ENCODE data around the gene SRMS.

Gene SRMS

DNA sequence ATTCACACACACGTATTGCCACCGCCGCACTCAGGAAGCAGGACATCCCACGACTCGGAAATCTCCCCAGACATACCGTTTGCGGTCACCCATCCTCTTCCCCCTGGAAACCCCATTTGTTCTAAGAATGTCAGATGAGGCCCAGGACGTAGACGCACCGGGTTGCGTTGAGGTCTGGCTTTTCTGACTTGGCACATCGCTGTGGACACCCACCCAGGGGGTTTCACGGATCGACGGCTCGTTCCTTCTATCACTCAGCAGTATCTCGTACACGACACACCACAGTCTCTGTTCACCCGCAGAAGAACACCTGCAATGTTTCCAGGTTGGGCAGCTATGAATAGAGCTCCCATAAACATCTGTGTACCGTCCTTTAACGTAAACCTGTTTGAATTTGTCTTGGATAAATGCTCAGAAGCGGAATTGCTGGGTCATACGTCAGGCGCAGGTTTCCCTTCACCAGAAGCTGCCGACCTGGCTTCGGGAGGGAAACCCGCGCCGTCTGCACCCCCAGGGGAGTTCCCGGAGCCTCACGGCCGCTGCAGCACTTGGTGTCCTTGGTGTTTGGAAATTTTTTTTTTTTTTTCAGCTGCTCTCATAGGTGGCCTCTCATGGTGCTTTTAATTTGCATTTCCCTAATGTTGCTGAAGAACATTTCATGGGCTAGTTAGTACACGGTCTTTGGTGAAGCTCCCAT is 39.3 kb downstream of the SRMS start:
- Histone ChIP-seq H3K27ac (ENCODE audit: low read depth, low read length) (no peak overlapping the region), H3K9me3 (ENCODE audit: insufficient read depth, low read depth, low read length) (no peaks in the 10 kb centered on the region), H3K36me3 (ENCODE audit: insufficient read depth, low read length) (no peaks in the 10 kb centered on the region), H3K4me1 (ENCODE audit: insufficient read depth, low read length) (no peaks in the 10 kb centered on the region), H3K9ac (ENCODE audit: low read depth, low read length) (no peak overlapping the region), H3K4me3 (ENCODE audit: low read length) (no peak overlapping the region), H3K27me3 (ENCODE audit: insufficient read depth, low read length) (peaks cover 4% of the 10 kb centered on the region; the same call in 1 of the 2 replicates)
- 94% methylated on average over 32 of the region's 33 CpGs for WGBS

- H3K9ac ChIP-seq (ENCODE audit: low read depth, low read length) = no peak overlapping the region
- no peaks in the 10 kb centered on the region for H3K9me3 ChIP-seq (ENCODE audit: insufficient read depth, low read depth, low read length)
- no peak overlapping the region for H3K4me3 ChIP-seq (ENCODE audit: low read length)
- 91% methylated on average over 30 of the region's 30 CpGs for WGBS
- no peaks in the 10 kb centered on the region for H3K36me3 ChIP-seq (ENCODE audit: insufficient read depth, low read length)
- H3K27me3 ChIP-seq (ENCODE audit: insufficient read depth, low read length) = peaks cover 4% of the 10 kb centered on the region; the same call in 1 of the 2 replicates
- no peak overlapping the region for H3K27ac ChIP-seq (ENCODE audit: low read depth, low read length)
- no peaks in the 10 kb centered on the region; the same call in 1 of the 2 replicates for H3K4me1 ChIP-seq (ENCODE audit: insufficient read depth, low read length)
Measured at GRCh38 chr20:63507083-63507743, 40.3 kb downstream of the SRMS start.

DNA sequence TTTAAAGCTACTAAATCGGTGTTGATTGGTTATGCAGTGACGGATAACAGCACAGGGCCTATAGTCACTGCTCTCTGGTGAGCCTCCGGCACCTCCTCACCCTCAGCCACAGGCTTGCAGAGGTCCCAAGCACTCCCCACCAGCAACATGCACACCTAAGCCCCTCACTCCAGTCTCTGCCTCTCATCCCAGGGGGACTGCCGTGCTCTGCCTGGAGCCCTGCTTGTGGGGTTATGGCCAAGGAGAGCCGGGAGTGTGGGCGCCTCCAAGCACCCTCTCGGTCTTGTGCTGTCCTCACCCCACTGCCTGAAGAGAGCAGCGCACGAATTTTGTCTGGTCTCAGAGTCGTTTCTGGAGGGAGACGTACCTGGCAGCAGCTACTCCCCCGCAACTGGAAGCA is 41.8 kb downstream of the SRMS start:
- H3K27me3 ChIP-seq (ENCODE audit: insufficient read depth, low read length) = peaks cover 9% of the 10 kb centered on the region
- H3K9ac ChIP-seq (ENCODE audit: low read depth, low read length) = no peak overlapping the region
- no peaks in the 10 kb centered on the region for H3K9me3 ChIP-seq (ENCODE audit: insufficient read depth, low read depth, low read length)
- H3K4me1 ChIP-seq (ENCODE audit: insufficient read depth, low read length) = no peaks in the 10 kb centered on the region; the same call in 1 of the 2 replicates
- no peak overlapping the region for H3K27ac ChIP-seq (ENCODE audit: low read depth, low read length)
- WGBS = 89% methylated on average over 12 of the region's 12 CpGs
- no peak overlapping the region for H3K4me3 ChIP-seq (ENCODE audit: low read length)
- no peaks in the 10 kb centered on the region for H3K36me3 ChIP-seq (ENCODE audit: insufficient read depth, low read length)

- H3K27me3 ChIP-seq (ENCODE audit: insufficient read depth, low read length) = peaks cover 14% of the 10 kb centered on the region
- no peak overlapping the region for H3K4me3 ChIP-seq (ENCODE audit: low read length)
- H3K27ac ChIP-seq (ENCODE audit: low read depth, low read length) = no peak overlapping the region
- no peaks in the 10 kb centered on the region for H3K9me3 ChIP-seq (ENCODE audit: insufficient read depth, low read depth, low read length)
- H3K9ac ChIP-seq (ENCODE audit: low read depth, low read length) = no peak overlapping the region
- 86% methylated on average over 8 of the region's 8 CpGs for WGBS
- H3K4me1 ChIP-seq (ENCODE audit: insufficient read depth, low read length) = no peaks in the 10 kb centered on the region; the same call in 1 of the 2 replicates
- no peaks in the 10 kb centered on the region for H3K36me3 ChIP-seq (ENCODE audit: insufficient read depth, low read length)
Measured at GRCh38 chr20:63505281-63505680, 42.3 kb downstream of the SRMS start.

DNA sequence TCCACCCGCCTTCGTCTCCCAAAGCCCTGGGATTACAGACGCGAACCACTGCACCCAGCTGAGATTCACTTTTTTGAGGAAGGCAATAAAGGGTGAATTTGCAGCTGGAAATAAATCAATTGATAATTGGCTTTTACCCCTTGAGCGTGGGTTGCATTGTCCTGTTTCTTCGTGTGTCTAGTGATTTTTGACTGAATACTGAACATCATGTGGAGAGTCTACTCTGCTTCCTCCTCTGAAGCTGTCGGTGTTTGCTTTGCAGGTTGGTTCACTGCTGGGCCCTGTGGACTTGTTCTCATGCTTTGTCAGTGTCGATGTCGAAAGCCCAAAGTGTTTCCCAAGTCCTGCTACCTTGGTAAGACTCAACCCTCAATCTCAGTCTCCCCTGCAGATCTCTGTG is 42.9 kb downstream of the SRMS start:
- Histone ChIP-seq H3K27me3 (ENCODE audit: insufficient read depth, low read length) (peaks cover 20% of the 10 kb centered on the region), H3K9me3 (ENCODE audit: insufficient read depth, low read depth, low read length) (no peaks in the 10 kb centered on the region), H3K36me3 (ENCODE audit: insufficient read depth, low read length) (no peaks in the 10 kb centered on the region), H3K9ac (ENCODE audit: low read depth, low read length) (no peak overlapping the region), H3K4me1 (ENCODE audit: insufficient read depth, low read length) (no peaks in the 10 kb centered on the region; the same call in 1 of the 2 replicates), H3K27ac (ENCODE audit: low read depth, low read length) (no peak overlapping the region), H3K4me3 (ENCODE audit: low read length) (no peak overlapping the region)
- WGBS = 95% methylated on average over 9 of the region's 9 CpGs

DNA sequence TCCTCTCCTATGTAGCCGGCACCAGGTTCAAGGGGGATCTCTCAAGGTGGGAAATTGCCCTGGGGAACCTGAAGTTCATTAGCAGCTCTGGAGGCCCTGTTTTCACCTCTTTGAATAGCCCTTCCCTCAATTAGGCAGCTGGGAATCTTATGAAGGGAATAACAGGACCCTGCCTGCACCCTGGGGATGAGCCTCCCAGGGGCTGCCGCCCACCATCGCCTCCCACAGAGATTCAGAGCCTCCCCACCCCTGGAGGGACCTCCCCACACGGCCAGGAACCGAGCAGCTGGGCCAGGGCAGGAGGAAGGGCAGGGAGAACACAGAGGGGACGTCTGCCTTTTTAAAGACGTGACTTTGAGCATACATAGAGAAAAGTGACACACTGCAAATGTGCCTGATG is 44.0 kb downstream of the SRMS start:
- 76% methylated on average over 7 of the region's 7 CpGs for WGBS

GRCh38 chr20:63502671-63503172 is 44.8 kb downstream of the SRMS start:
- H3K27me3 ChIP-seq (ENCODE audit: insufficient read depth, low read length) = peaks cover 38% of the 10 kb centered on the region
- WGBS = 76% methylated on average over 15 of the region's 15 CpGs
- no peak overlapping the region for H3K27ac ChIP-seq (ENCODE audit: low read depth, low read length)
- no peaks in the 10 kb centered on the region for H3K9me3 ChIP-seq (ENCODE audit: insufficient read depth, low read depth, low read length)
- no peak overlapping the region for H3K4me3 ChIP-seq (ENCODE audit: low read length)
- no peaks in the 10 kb centered on the region; the same call in 1 of the 2 replicates for H3K4me1 ChIP-seq (ENCODE audit: insufficient read depth, low read length)
- no peaks in the 10 kb centered on the region for H3K36me3 ChIP-seq (ENCODE audit: insufficient read depth, low read length)
- no peak overlapping the region for H3K9ac ChIP-seq (ENCODE audit: low read depth, low read length)

More for the DNA sequence above, 44.0 kb downstream of the SRMS start:
- Histone ChIP-seq H3K27me3 (ENCODE audit: insufficient read depth, low read length) (peaks cover 30% of the 10 kb centered on the region), H3K36me3 (ENCODE audit: insufficient read depth, low read length) (no peaks in the 10 kb centered on the region), H3K9ac (ENCODE audit: low read depth, low read length) (no peak overlapping the region), H3K9me3 (ENCODE audit: insufficient read depth, low read depth, low read length) (no peaks in the 10 kb centered on the region), H3K4me3 (ENCODE audit: low read length) (no peak overlapping the region), H3K27ac (ENCODE audit: low read depth, low read length) (no peak overlapping the region), H3K4me1 (ENCODE audit: insufficient read depth, low read length) (no peaks in the 10 kb centered on the region; the same call in 1 of the 2 replicates)

DNA sequence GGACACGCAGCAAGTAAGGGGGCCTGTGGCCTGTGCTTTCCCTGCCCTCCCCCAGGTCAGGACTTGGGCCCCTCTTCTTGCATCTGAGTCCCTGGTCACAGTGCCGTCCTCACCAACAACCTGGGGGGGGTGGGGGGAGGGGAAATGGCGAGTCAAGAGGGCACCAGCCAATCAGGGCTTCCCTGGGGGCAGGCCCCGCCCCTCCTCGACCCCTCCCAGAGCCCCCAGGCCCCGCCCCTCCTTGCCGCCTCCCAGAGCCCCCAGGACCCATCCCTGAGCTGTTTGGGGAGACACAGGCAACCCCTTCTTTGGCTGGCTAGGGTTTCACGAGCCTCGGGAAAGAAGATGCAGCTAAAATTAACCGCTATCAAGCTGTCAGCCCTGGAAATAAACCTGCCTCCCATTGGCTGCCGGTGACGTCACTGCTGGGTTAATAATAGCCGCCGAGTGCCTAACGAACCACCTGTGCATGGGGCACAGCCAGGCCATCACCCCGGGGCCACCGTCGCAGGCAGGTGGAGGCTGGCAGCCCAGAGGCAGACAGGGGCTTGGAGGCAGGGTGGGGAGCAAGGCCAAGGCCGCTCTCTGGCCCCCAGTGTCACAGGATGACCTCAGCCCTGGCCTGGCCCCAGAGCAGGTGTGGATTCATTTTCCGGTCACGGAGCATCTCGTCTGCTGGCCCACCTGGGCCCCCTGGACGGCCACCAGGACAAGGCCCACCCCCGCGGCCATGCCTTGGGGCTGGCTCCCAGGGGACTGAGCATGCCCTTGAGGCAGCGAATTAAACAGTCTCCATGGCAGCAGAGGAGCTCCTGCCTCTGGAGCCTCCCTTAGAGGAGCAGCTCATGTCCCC is 45.5 kb downstream of the SRMS start:
- Histone ChIP-seq H3K27me3 (ENCODE audit: insufficient read depth, low read length) (peaks cover 45% of the 10 kb centered on the region), H3K4me3 (ENCODE audit: low read length) (peak overlapping the region; percentile 49), H3K27ac (ENCODE audit: low read depth, low read length) (no peak overlapping the region)

DNA sequence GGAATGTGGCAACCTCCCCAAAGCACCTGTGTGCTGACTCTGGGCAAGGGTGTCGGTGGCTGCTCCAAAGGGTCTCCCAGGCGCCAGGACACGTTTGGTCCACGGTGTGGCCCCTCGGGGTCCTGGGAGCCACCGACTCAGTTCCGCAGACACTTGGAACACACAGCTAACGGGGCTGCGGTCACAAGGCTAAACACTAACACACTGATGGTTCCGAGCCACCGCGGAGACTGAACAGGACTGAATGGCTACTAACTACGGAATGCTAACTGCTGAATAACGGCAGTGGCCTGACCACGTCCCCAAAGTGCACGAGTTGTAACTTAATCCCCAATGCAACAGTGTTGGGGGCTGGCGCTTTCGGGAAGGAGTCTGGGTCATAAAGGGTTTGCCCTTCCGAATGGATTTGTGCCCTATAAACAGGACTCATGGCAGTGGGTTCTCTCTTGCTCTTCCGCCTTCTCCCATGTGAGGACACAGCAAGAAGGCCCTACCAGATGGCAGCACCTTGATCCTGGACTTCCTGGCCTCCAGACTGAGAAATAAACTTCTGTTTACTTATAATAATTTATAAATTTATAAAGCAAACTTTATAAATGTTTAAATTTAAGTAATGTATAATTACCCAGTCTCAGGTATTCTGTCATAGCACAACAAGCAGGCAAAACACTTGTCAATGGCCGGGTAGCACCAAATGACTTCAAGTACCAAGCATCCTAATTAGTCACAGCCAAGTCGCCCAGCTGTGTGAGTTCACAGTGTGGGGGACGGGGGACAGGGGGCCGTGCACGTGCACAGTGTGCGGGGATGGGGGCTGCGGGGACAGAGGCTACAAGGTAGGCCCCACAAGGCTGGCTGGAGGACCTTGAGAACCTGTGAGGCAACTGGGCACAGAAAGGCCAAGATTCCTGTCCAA is 46.4 kb downstream of the SRMS start:
- H3K27ac ChIP-seq (ENCODE audit: low read depth, low read length) = no peak overlapping the region
- H3K27me3 ChIP-seq (ENCODE audit: insufficient read depth, low read length) = peaks cover 53% of the 10 kb centered on the region
- H3K36me3 ChIP-seq (ENCODE audit: insufficient read depth, low read length) = no peaks in the 10 kb centered on the region
- H3K4me1 ChIP-seq (ENCODE audit: insufficient read depth, low read length) = no peaks in the 10 kb centered on the region; the same call in 1 of the 2 replicates
- H3K4me3 ChIP-seq (ENCODE audit: low read length) = no peak overlapping the region
- H3K9me3 ChIP-seq (ENCODE audit: insufficient read depth, low read depth, low read length) = no peaks in the 10 kb centered on the region
- WGBS = 85% methylated on average over 27 of the region's 27 CpGs
- no peak overlapping the region for H3K9ac ChIP-seq (ENCODE audit: low read depth, low read length)

More for the DNA sequence above, 45.5 kb downstream of the SRMS start:
- Histone ChIP-seq H3K9ac (ENCODE audit: low read depth, low read length) (no peak overlapping the region), H3K9me3 (ENCODE audit: insufficient read depth, low read depth, low read length) (no peaks in the 10 kb centered on the region), H3K36me3 (ENCODE audit: insufficient read depth, low read length) (no peaks in the 10 kb centered on the region), H3K4me1 (ENCODE audit: insufficient read depth, low read length) (no peaks in the 10 kb centered on the region; the same call in 1 of the 2 replicates)
- WGBS = 28% methylated on average over 24 of the region's 26 CpGs
